Neural progenitor cell (in vitro differentiated cells): ENCODE results near the gene DCP1A. TPM values are rescaled to one million over a fixed set of nuclear protein-coding genes. Genes with fewer than 3 reads are reported as not detected.

ENCODE experiments used
- DNase-seq: peaks from one replicate; pipeline ENCODE4 v3.0.0-alpha.2; 2016; ENCODE audit warnings: low spot score
- H2AFZ ChIP-seq: fragments of 200-600 bp; sonication (generic); replicated peaks from 2 replicates; pipeline ENCODE4 v1.6.1; 2016; ENCODE audit warnings: antibody characterized with exemption
- H3F3A ChIP-seq: fragments of 200-600 bp; sonication (generic); 2 replicates; pipeline ENCODE4 v1.6.1; 2016; ENCODE audit warnings: antibody characterized with exemption, low read depth
- H3K27ac ChIP-seq: fragments of 200-600 bp; sonication (generic); 2 replicates; pipeline ENCODE4 v1.5.1; 2016; ENCODE audit warnings: mild to moderate bottlenecking
- H3K27me3 ChIP-seq: fragments of 200-600 bp; sonication (generic); 2 replicates; pipeline ENCODE4 v1.6.1; 2016; ENCODE audit warnings: mild to moderate bottlenecking, moderate library complexity
- H3K36me3 ChIP-seq: fragments of 200-600 bp; sonication (generic); 2 replicates; pipeline ENCODE4 v1.5.1; 2016
- H3K4me1 ChIP-seq: fragments of 200-600 bp; sonication (generic); 2 replicates; pipeline ENCODE4 v1.6.1; 2016; ENCODE audit warnings: mixed run types
- H3K4me2 ChIP-seq: fragments of 200-600 bp; sonication (generic); 2 replicates; pipeline ENCODE4 v1.6.1; 2016
- H3K4me3 ChIP-seq: fragments of 200-600 bp; sonication (generic); 2 replicates; pipeline ENCODE4 v1.5.1; 2016
- H3K79me2 ChIP-seq: fragments of 200-600 bp; sonication (generic); 2 replicates; pipeline ENCODE4 v1.6.1; 2016; ENCODE audit warnings: low read depth
- H3K9ac ChIP-seq: fragments of 200-600 bp; sonication (generic); 2 replicates; pipeline ENCODE4 v1.6.1; 2016
- H3K9me3 ChIP-seq: fragments of 200-600 bp; sonication (generic); 2 replicates; pipeline ENCODE4 v1.5.1; 2016; ENCODE audit warnings: low read depth
- H4K20me1 ChIP-seq: fragments of 200-600 bp; sonication (generic); 2 replicates; pipeline ENCODE4 v1.6.1; 2016; ENCODE audit warnings: low read depth
- H3K27ac Mint-ChIP-seq: 3 replicates; pipeline ENCODE4 v1.8.0; 2021; ENCODE audit warnings: mixed read lengths
- H3K27me3 Mint-ChIP-seq: 2 replicates; pipeline ENCODE4 v1.8.0; 2022; ENCODE audit warnings: low read depth, mild to moderate bottlenecking, inconsistent platforms, moderate library complexity, mixed read lengths; ENCODE audit not compliant: insufficient read depth
- H3K36me3 Mint-ChIP-seq: 3 replicates; pipeline ENCODE4 v1.8.0; 2021; ENCODE audit warnings: mixed read lengths
- H3K4me1 Mint-ChIP-seq: 3 replicates; pipeline ENCODE4 v1.8.0; 2021; ENCODE audit warnings: mixed read lengths
- H3K4me3 Mint-ChIP-seq: 3 replicates; pipeline ENCODE4 v1.8.0; 2021; ENCODE audit warnings: mild to moderate bottlenecking, moderate library complexity, mixed read lengths
- H3K9me3 Mint-ChIP-seq: 3 replicates; pipeline ENCODE4 v1.8.0; 2020; ENCODE audit warnings: mixed read lengths
- EZH2 ChIP-seq: fragments of 200-600 bp; sonication (generic); IDR thresholded peaks from 2 replicates; pipeline ENCODE4 v1.6.1; 2017; ENCODE audit warnings: antibody characterized with exemption, mild to moderate bottlenecking, moderate library complexity
- EZH2phosphoT487 ChIP-seq: fragments of 200-600 bp; sonication (generic); IDR thresholded peaks from 2 replicates; pipeline ENCODE4 v1.6.1; 2017; ENCODE audit warnings: antibody characterized with exemption
- total RNA-seq: library from RNA; depleted of rRNA; stranded (reverse); fragments of >200 nt; gene quantifications from 2 replicates; pipeline ENCODE4 v1.2.3, GENCODE V29; 2015; ENCODE audit warnings: low replicate concordance
- TF ChIP-seq, protein P1 (sequence below): fragments of 200-600 bp; sonication (generic); IDR thresholded peaks from 2 replicates; pipeline ENCODE4 v1.5.1; 2017; ENCODE audit warnings: antibody characterized with exemption, mild to moderate bottlenecking

The DCP1A gene
- total RNA-seq, 1 donor from 2014 or later = 24.1 TPM

- H3K9me3 ChIP-seq = no peaks in the 10 kb centered on the region
Measured at GRCh38 chr3:53247619-53248018, 99.7 kb downstream of the DCP1A start.

GRCh38 chr3:53244271-53244670 is 103.1 kb downstream of the DCP1A start:
- peaks cover 6% of the 10 kb centered on the region for H3F3A ChIP-seq
- H3K27ac ChIP-seq = no peak overlapping the region
- no peaks in the 10 kb centered on the region for H3K27me3 ChIP-seq
- H3K4me3 ChIP-seq = no peak overlapping the region
- Mint-ChIP-seq H3K4me1 (peaks cover 21% of the 10 kb centered on the region), H3K27ac (no peak overlapping the region), H3K9me3 (peaks cover 2% of the 10 kb centered on the region), H3K4me3 (no peak overlapping the region), H3K27me3 (peaks cover 4% of the 10 kb centered on the region), H3K36me3 (peaks cover 25% of the 10 kb centered on the region)
- H3K4me2 ChIP-seq = no peak overlapping the region
- H3K79me2 ChIP-seq = peaks cover 85% of the 10 kb centered on the region
- peaks cover 93% of the 10 kb centered on the region for H4K20me1 ChIP-seq
- TF ChIP-seq EZH2phosphoT487 (no peak), EZH2 (no peak)
- TF ChIP-seq, protein P1, sequence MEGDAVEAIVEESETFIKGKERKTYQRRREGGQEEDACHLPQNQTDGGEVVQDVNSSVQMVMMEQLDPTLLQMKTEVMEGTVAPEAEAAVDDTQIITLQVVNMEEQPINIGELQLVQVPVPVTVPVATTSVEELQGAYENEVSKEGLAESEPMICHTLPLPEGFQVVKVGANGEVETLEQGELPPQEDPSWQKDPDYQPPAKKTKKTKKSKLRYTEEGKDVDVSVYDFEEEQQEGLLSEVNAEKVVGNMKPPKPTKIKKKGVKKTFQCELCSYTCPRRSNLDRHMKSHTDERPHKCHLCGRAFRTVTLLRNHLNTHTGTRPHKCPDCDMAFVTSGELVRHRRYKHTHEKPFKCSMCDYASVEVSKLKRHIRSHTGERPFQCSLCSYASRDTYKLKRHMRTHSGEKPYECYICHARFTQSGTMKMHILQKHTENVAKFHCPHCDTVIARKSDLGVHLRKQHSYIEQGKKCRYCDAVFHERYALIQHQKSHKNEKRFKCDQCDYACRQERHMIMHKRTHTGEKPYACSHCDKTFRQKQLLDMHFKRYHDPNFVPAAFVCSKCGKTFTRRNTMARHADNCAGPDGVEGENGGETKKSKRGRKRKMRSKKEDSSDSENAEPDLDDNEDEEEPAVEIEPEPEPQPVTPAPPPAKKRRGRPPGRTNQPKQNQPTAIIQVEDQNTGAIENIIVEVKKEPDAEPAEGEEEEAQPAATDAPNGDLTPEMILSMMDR = no peak
- H2AFZ ChIP-seq = no peak overlapping the region
- no peaks in the 10 kb centered on the region for H3K9me3 ChIP-seq
- no peak overlapping the region for H3K9ac ChIP-seq
- H3K4me1 ChIP-seq = peaks cover 21% of the 10 kb centered on the region
- DNase-seq = no peak
- no peaks in the 10 kb centered on the region for H3K36me3 ChIP-seq

More at GRCh38 chr3:53247619-53248018, 99.7 kb downstream of the DCP1A start:
- Mint-ChIP-seq H3K9me3 (peaks cover 2% of the 10 kb centered on the region), H3K4me3 (no peak overlapping the region), H3K4me1 (peaks cover 28% of the 10 kb centered on the region), H3K27ac (no peak overlapping the region), H3K36me3 (peaks cover 17% of the 10 kb centered on the region), H3K27me3 (peaks cover 2% of the 10 kb centered on the region)
- Histone ChIP-seq H3F3A (peaks cover 6% of the 10 kb centered on the region), H3K27me3 (no peaks in the 10 kb centered on the region), H4K20me1 (peaks cover 98% of the 10 kb centered on the region), H2AFZ (no peak overlapping the region), H3K27ac (no peak overlapping the region), H3K79me2 (peaks cover 100% of the 10 kb centered on the region), H3K36me3 (no peaks in the 10 kb centered on the region), H3K4me3 (no peak overlapping the region), H3K4me2 (no peak overlapping the region), H3K4me1 (peaks cover 26% of the 10 kb centered on the region), H3K9ac (no peak overlapping the region)
- TF ChIP-seq, protein P1 = no peak
- TF ChIP-seq EZH2phosphoT487 = no peak
- TF ChIP-seq EZH2 = no peak
- no peak for DNase-seq

DNA sequence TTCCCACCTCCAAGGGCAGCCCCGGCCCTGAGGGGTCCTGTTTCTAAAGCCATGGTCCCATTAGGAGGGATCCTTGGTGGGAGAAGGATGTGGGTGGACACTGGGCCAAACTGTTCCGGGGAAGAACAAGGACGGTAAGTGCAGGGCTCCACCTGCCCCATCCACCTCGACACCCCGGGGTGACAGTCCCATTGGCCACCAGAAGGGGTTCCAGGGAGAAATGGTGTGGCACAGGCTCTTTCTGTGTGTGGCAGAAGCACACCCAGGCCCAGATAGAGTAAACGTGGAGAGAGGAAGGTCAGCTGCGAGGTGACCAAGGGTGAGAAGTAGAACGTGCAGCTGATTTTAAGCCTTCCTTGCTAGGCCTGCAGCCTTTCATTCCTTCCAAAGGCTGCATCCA is 103.6 kb downstream of the DCP1A start:
- Mint-ChIP-seq H3K27ac (no peak overlapping the region), H3K4me1 (peaks cover 21% of the 10 kb centered on the region)
- H3K27ac ChIP-seq = no peak overlapping the region

More for the DNA sequence above, 103.6 kb downstream of the DCP1A start:
- no peak overlapping the region for H3K4me2 ChIP-seq
- H3K36me3 ChIP-seq = no peaks in the 10 kb centered on the region
- H2AFZ ChIP-seq = no peak overlapping the region
- TF ChIP-seq, protein P1 = peak; percentile 4
- TF ChIP-seq EZH2 (no peak), EZH2phosphoT487 (no peak)
- DNase-seq = no peak
- peaks cover 21% of the 10 kb centered on the region for H3K4me1 ChIP-seq
- Mint-ChIP-seq H3K36me3 (peaks cover 28% of the 10 kb centered on the region), H3K4me3 (no peak overlapping the region), H3K27me3 (peaks cover 4% of the 10 kb centered on the region), H3K9me3 (peaks cover 2% of the 10 kb centered on the region)
- H3F3A ChIP-seq = peaks cover 6% of the 10 kb centered on the region
- no peak overlapping the region for H3K4me3 ChIP-seq
- H3K9ac ChIP-seq = no peak overlapping the region
- H3K79me2 ChIP-seq = peaks cover 80% of the 10 kb centered on the region
- H3K27me3 ChIP-seq = no peaks in the 10 kb centered on the region
- H4K20me1 ChIP-seq = peaks cover 92% of the 10 kb centered on the region
- H3K9me3 ChIP-seq = no peaks in the 10 kb centered on the region
